ENCODE data around the gene SDHB. TPM values are rescaled to one million over a fixed set of nuclear protein-coding genes. Genes with fewer than 3 reads are reported as not detected.

Gene SDHB
- total and polyA plus RNA-seq, 12 donors: 52.3 to 243 (median 152) TPM

- Histone ChIP-seq H3K27me3 (no peaks in the 10 kb centered on the region), H3K4me3 (peak overlapping the region in 1 of 4 donors; percentile 63), H3K4me1 (replicated peaks in 1 of 2) (peaks cover 15% of the 10 kb centered on the region in 2 donors), H3K36me3 (replicated peaks in 1 of 2) (peaks cover 0 to 15% of the 10 kb centered on the region in 2 donors), H3K27ac (peak overlapping the region in 2 of 5 donors; percentile 86 to 90), H3K9me3 (replicated peaks in 1 of 3) (no peaks in the 10 kb centered on the region)
- intact Hi-C loops (cut with DNase I): loop anchor here in 1 of 2 donors (5.0 kb wide), 1 partner anchor 95 kb away; no protein-coding TSS in a partner anchor
- no peak for DNase-seq
- no peak for TF ChIP-seq CTCF (IDR thresholded peaks at IDR 0.05)
- TF ChIP-seq POLR2A (IDR thresholded peaks at IDR 0.05): no peak
These were observed 1.2 kb downstream of the SDHB start for GRCh38 chr1:17052641-17053040.

GRCh38 chr1:17052038-17052437 is 1.8 kb downstream of the SDHB start:
- Histone ChIP-seq H3K9me3 (replicated peaks in 1 of 3) (no peaks in the 10 kb centered on the region), H3K4me1 (replicated peaks in 1 of 2) (peaks cover 19 to 21% of the 10 kb centered on the region in 2 donors), H3K27me3 (no peaks in the 10 kb centered on the region), H3K27ac (no peak overlapping the region), H3K36me3 (replicated peaks in 1 of 2) (peaks cover 0 to 15% of the 10 kb centered on the region in 2 donors), H3K4me3 (no peak overlapping the region)
- no peak for TF ChIP-seq CTCF (IDR thresholded peaks at IDR 0.05)
- TF ChIP-seq POLR2A (IDR thresholded peaks at IDR 0.05): no peak
- WGBS, 4 donors: 75 to 87% (median 81%) methylated on average over 1 of the region's 1 CpG
- intact Hi-C loops (cut with DNase I): loop anchor here in 1 of 2 donors (5.0 kb wide), 1 partner anchor 95 kb away; no protein-coding TSS in a partner anchor
- DNase-seq: no peak

DNA sequence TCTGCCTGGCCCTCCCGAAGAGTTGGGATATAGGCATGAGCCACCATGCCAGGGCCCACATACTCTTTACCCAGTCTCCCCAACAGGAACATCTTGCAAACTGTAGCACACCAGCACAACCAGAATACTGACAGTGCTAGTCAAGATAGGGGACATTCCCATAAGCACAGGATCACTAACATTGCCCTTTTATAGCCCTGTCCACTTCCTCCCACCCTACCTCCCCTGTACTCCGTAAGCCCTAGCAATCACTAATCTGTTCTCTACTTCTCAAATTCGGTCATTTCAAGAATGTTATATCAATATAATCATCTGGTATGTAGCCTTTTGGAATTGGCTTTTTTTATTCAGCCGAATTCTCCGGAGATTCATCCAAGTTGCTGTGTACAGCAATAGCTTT is 5.9 kb downstream of the SDHB start:
- Histone ChIP-seq H3K9me3 (replicated peaks in 1 of 3) (no peaks in the 10 kb centered on the region), H3K4me1 (replicated peaks in 1 of 2) (peaks cover 15 to 39% of the 10 kb centered on the region in 2 donors), H3K4me3 (no peak overlapping the region), H3K27me3 (no peaks in the 10 kb centered on the region), H3K36me3 (replicated peaks in 1 of 2) (peaks cover 0 to 34% of the 10 kb centered on the region in 2 donors), H3K27ac (peak overlapping the region; percentile 53 to 74 (median 68))
- intact Hi-C loops (cut with DNase I): no loop called here
- WGBS, 4 donors: 82 to 86% (median 86%) methylated on average over 5 of the region's 5 CpGs
- no peak for DNase-seq
- TF ChIP-seq POLR2A (IDR thresholded peaks at IDR 0.05) (no peak), CTCF (IDR thresholded peaks at IDR 0.05) (no peak)

DNA sequence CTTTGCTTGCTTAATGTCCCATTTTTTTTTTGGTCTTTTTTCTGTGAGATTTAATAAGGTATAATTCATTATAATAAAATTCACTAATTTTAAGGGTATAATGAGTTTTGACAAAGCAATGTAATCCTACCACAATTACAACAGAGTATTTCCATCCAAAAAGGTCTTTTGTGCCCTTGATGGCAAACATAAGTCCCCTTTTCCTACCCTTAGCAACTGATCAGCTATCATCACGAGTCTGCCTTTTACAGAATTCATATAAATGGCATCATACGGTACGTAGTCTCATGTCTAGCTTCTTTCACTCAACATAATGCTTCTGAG is 7.5 kb downstream of the SDHB start:
- Histone ChIP-seq H3K4me1 (replicated peaks in 1 of 2) (peaks cover 8 to 30% of the 10 kb centered on the region in 2 donors), H3K4me3 (no peak overlapping the region), H3K9me3 (replicated peaks in 1 of 3) (no peaks in the 10 kb centered on the region), H3K27ac (peak overlapping the region in 4 of 5 donors; percentile 34 to 74 (median 68)), H3K36me3 (replicated peaks in 1 of 2) (peaks cover 0 to 48% of the 10 kb centered on the region in 2 donors), H3K27me3 (no peaks in the 10 kb centered on the region)
- no peak for TF ChIP-seq POLR2A (IDR thresholded peaks at IDR 0.05)
- peak in 1 of 6 experiments; percentile 2 for TF ChIP-seq CTCF (IDR thresholded peaks at IDR 0.05)
- 39 to 50% (median 46%) methylated on average over 3 of the region's 3 CpGs for WGBS, 4 donors
- DNase-seq: no peak
- intact Hi-C loops (cut with DNase I): no loop called here

Data from adrenal gland (tissue), 12 donors.